Measurements from ENCODE around the gene SYMPK.
A peak's percentile ranks its signal among the peaks of the same experiment; 100 is the strongest.

Gene SYMPK

GRCh38 chr19:45772912-45773311 lies 90.0 kb downstream of the SYMPK start:
- H3K18ac ChIP-seq (ENCODE audit: low read length) = no peak overlapping the region

GRCh38 chr19:45772130-45772840 lies 90.7 kb downstream of the SYMPK start:
- Histone ChIP-seq H3K4me1 (ENCODE audit: control insufficient read depth in 1 of 2, insufficient read depth in 2 of 2, low read length in 2 of 2) (peaks cover 0 to 5% of the 10 kb centered on the region in 2 experiments), H4K12ac (ENCODE audit: low read depth, low read length) (no peak overlapping the region), H2AFZ (ENCODE audit: insufficient read depth, low read length, poor library complexity) (no peak overlapping the region), H4K91ac (ENCODE audit: low read depth, low read length) (no peak overlapping the region), H3K79me1 (ENCODE audit: low read length) (peaks cover 23% of the 10 kb centered on the region), H2AK5ac (ENCODE audit: low read length) (no peak overlapping the region), H3K9me3 (ENCODE audit: insufficient read depth, low read depth, low read length) (no peaks in the 10 kb centered on the region), H3K4me3 (ENCODE audit: low read depth, low read length) (no peak overlapping the region), H2BK12ac (ENCODE audit: low read length) (no peak overlapping the region), H2BK120ac (ENCODE audit: insufficient read depth, low read length, poor library complexity) (no peak overlapping the region), H3K4ac (ENCODE audit: low read depth, low read length) (no peak overlapping the region), H3K27ac (ENCODE audit: low read depth, low read length) (no peak overlapping the region), H3K18ac (ENCODE audit: low read length) (no peak overlapping the region), H3K79me2 (ENCODE audit: control insufficient read depth, insufficient read depth, low read length, poor library complexity) (peaks cover 13% of the 10 kb centered on the region), H4K8ac (ENCODE audit: low read depth, low read length) (no peak overlapping the region), H3K36me3 (ENCODE audit: control insufficient read depth in 1 of 2, insufficient read depth in 2 of 2, low read length in 2 of 2) (peaks cover 24 to 26% of the 10 kb centered on the region in 2 experiments), H3K9ac (ENCODE audit: low read length) (no peak overlapping the region), H2BK5ac (ENCODE audit: low read depth, low read length, poor library complexity) (no peak overlapping the region), H3K23ac (ENCODE audit: low read length) (no peak overlapping the region), H3K14ac (ENCODE audit: low read length) (no peak overlapping the region), H3K4me2 (ENCODE audit: low read length) (no peak overlapping the region), H3K27me3 (ENCODE audit: insufficient read depth, low read length) (no peaks in the 10 kb centered on the region)
- no peak for DNase-seq
- WGBS (ENCODE audit: extremely low coverage, insufficient coverage, insufficient read length) = no CpG with 5 or more reads among the region's 14 CpGs

More at GRCh38 chr19:45772912-45773311, 90.0 kb downstream of the SYMPK start:
- H3K79me1 ChIP-seq (ENCODE audit: low read length) = peaks cover 20% of the 10 kb centered on the region
- H4K91ac ChIP-seq (ENCODE audit: low read depth, low read length) = no peak overlapping the region
- no peak overlapping the region for H3K4me3 ChIP-seq (ENCODE audit: low read depth, low read length)
- no peak overlapping the region for H3K27ac ChIP-seq (ENCODE audit: low read depth, low read length)
- no peaks in the 10 kb centered on the region for H3K9me3 ChIP-seq (ENCODE audit: insufficient read depth, low read depth, low read length)
- H2BK5ac ChIP-seq (ENCODE audit: low read depth, low read length, poor library complexity) = no peak overlapping the region
- no peak overlapping the region for H3K4ac ChIP-seq (ENCODE audit: low read depth, low read length)
- WGBS (ENCODE audit: extremely low coverage, insufficient coverage, insufficient read length) = no CpG with 5 or more reads among the region's 3 CpGs
- H4K12ac ChIP-seq (ENCODE audit: low read depth, low read length) = no peak overlapping the region
- H3K9ac ChIP-seq (ENCODE audit: low read length) = no peak overlapping the region
- H2BK120ac ChIP-seq (ENCODE audit: insufficient read depth, low read length, poor library complexity) = no peak overlapping the region
- peaks cover 0 to 5% of the 10 kb centered on the region in 2 experiments for H3K4me1 ChIP-seq (ENCODE audit: control insufficient read depth in 1 of 2, insufficient read depth in 2 of 2, low read length in 2 of 2)
- no peak overlapping the region for H3K4me2 ChIP-seq (ENCODE audit: low read length)
- H4K8ac ChIP-seq (ENCODE audit: low read depth, low read length) = no peak overlapping the region
- no peak overlapping the region for H3K14ac ChIP-seq (ENCODE audit: low read length)
- H3K23ac ChIP-seq (ENCODE audit: low read length) = no peak overlapping the region
- H2AFZ ChIP-seq (ENCODE audit: insufficient read depth, low read length, poor library complexity) = no peak overlapping the region
- peaks cover 30 to 32% of the 10 kb centered on the region in 2 experiments for H3K36me3 ChIP-seq (ENCODE audit: control insufficient read depth in 1 of 2, insufficient read depth in 2 of 2, low read length in 2 of 2)
- H2BK12ac ChIP-seq (ENCODE audit: low read length) = no peak overlapping the region
- DNase-seq = no peak
- peaks cover 10% of the 10 kb centered on the region for H3K79me2 ChIP-seq (ENCODE audit: control insufficient read depth, insufficient read depth, low read length, poor library complexity)
- no peak overlapping the region for H2AK5ac ChIP-seq (ENCODE audit: low read length)
- H3K27me3 ChIP-seq (ENCODE audit: insufficient read depth, low read length) = no peaks in the 10 kb centered on the region

GRCh38 chr19:45771311-45771933 lies 91.5 kb downstream of the SYMPK start:
- H2AFZ ChIP-seq (ENCODE audit: insufficient read depth, low read length, poor library complexity) = no peak overlapping the region
- no peak overlapping the region for H2BK5ac ChIP-seq (ENCODE audit: low read depth, low read length, poor library complexity)
- peak in 1 of 2 donors; percentile 40 for DNase-seq

GRCh38 chr19:45770192-45771101 lies 92.5 kb downstream of the SYMPK start:
- H3K4me1 ChIP-seq (ENCODE audit: control insufficient read depth in 1 of 2, insufficient read depth in 2 of 2, low read length in 2 of 2) = peaks cover 7 to 15% of the 10 kb centered on the region in 2 experiments

More at GRCh38 chr19:45771311-45771933, 91.5 kb downstream of the SYMPK start:
- Histone ChIP-seq H3K36me3 (ENCODE audit: control insufficient read depth in 1 of 2, insufficient read depth in 2 of 2, low read length in 2 of 2) (peaks cover 17% of the 10 kb centered on the region in 2 experiments), H3K9ac (ENCODE audit: low read length) (no peak overlapping the region), H3K79me2 (ENCODE audit: control insufficient read depth, insufficient read depth, low read length, poor library complexity) (peaks cover 13% of the 10 kb centered on the region), H3K4me2 (ENCODE audit: low read length) (peak overlapping the region; percentile 66), H3K27me3 (ENCODE audit: insufficient read depth, low read length) (no peaks in the 10 kb centered on the region), H2BK12ac (ENCODE audit: low read length) (no peak overlapping the region), H3K4ac (ENCODE audit: low read depth, low read length) (no peak overlapping the region), H3K4me1 (ENCODE audit: control insufficient read depth in 1 of 2, insufficient read depth in 2 of 2, low read length in 2 of 2) (peaks cover 6 to 13% of the 10 kb centered on the region in 2 experiments), H3K9me3 (ENCODE audit: insufficient read depth, low read depth, low read length) (no peaks in the 10 kb centered on the region), H4K12ac (ENCODE audit: low read depth, low read length) (no peak overlapping the region), H4K8ac (ENCODE audit: low read depth, low read length) (no peak overlapping the region), H3K4me3 (ENCODE audit: low read depth, low read length) (no peak overlapping the region), H3K23ac (ENCODE audit: low read length) (no peak overlapping the region), H2BK120ac (ENCODE audit: insufficient read depth, low read length, poor library complexity) (no peak overlapping the region), H2AK5ac (ENCODE audit: low read length) (no peak overlapping the region), H3K18ac (ENCODE audit: low read length) (no peak overlapping the region), H4K91ac (ENCODE audit: low read depth, low read length) (no peak overlapping the region), H3K14ac (ENCODE audit: low read length) (no peak overlapping the region), H3K79me1 (ENCODE audit: low read length) (peaks cover 27% of the 10 kb centered on the region), H3K27ac (ENCODE audit: low read depth, low read length) (no peak overlapping the region)
- no CpG with 5 or more reads among the region's 46 CpGs for WGBS (ENCODE audit: extremely low coverage, insufficient coverage, insufficient read length)

More at GRCh38 chr19:45770192-45771101, 92.5 kb downstream of the SYMPK start:
- Histone ChIP-seq H2AFZ (ENCODE audit: insufficient read depth, low read length, poor library complexity) (peak overlapping the region; percentile 50), H2AK5ac (ENCODE audit: low read length) (no peak overlapping the region), H3K79me2 (ENCODE audit: control insufficient read depth, insufficient read depth, low read length, poor library complexity) (peaks cover 13% of the 10 kb centered on the region), H3K4me3 (ENCODE audit: low read depth, low read length) (peak overlapping the region; percentile 73), H3K27me3 (ENCODE audit: insufficient read depth, low read length) (no peaks in the 10 kb centered on the region), H2BK12ac (ENCODE audit: low read length) (no peak overlapping the region), H4K12ac (ENCODE audit: low read depth, low read length) (peak overlapping the region; percentile 71), H3K36me3 (ENCODE audit: control insufficient read depth in 1 of 2, insufficient read depth in 2 of 2, low read length in 2 of 2) (peaks cover 16 to 17% of the 10 kb centered on the region in 2 experiments), H3K79me1 (ENCODE audit: low read length) (peaks cover 27% of the 10 kb centered on the region), H3K4ac (ENCODE audit: low read depth, low read length) (peak overlapping the region; percentile 42), H2BK5ac (ENCODE audit: low read depth, low read length, poor library complexity) (peak overlapping the region; percentile 69), H3K18ac (ENCODE audit: low read length) (peak overlapping the region; percentile 75), H4K91ac (ENCODE audit: low read depth, low read length) (peak overlapping the region; percentile 91), H3K27ac (ENCODE audit: low read depth, low read length) (peak overlapping the region; percentile 91), H2BK120ac (ENCODE audit: insufficient read depth, low read length, poor library complexity) (peak overlapping the region; percentile 59), H3K14ac (ENCODE audit: low read length) (peak overlapping the region; percentile 83), H3K9ac (ENCODE audit: low read length) (peak overlapping the region; percentile 84), H3K9me3 (ENCODE audit: insufficient read depth, low read depth, low read length) (no peaks in the 10 kb centered on the region), H3K23ac (ENCODE audit: low read length) (no peak overlapping the region), H4K8ac (ENCODE audit: low read depth, low read length) (peak overlapping the region; percentile 86), H3K4me2 (ENCODE audit: low read length) (peak overlapping the region; percentile 97)
- DNase-seq = peak; percentile 96 to 98
- no CpG with 5 or more reads among the region's 79 CpGs for WGBS (ENCODE audit: extremely low coverage, insufficient coverage, insufficient read length)
